Muscle layer of duodenum (tissue), 2 donors: ENCODE data around the gene ATP6V1C2.

Experiments used
- H3K27ac ChIP-seq: one replicate; pipeline ENCODE4 v1.7.0; 2013; ENCODE audit warnings: mild to moderate bottlenecking, low read length
- H3K27me3 ChIP-seq: one replicate; pipeline ENCODE4 v1.7.0; 2013; ENCODE audit warnings: low read depth, mild to moderate bottlenecking, control low read depth, low read length
- H3K36me3 ChIP-seq, 2 donors: one replicate each; pipeline ENCODE4 v1.7.0; 2013; ENCODE audit warnings: low read length in 2 of 2, control low read depth in 1 of 2, mild to moderate bottlenecking in 1 of 2; ENCODE audit not compliant: insufficient read depth in 2 of 2, control insufficient read depth in 1 of 2
- H3K4me1 ChIP-seq, 2 donors: one replicate each; pipeline ENCODE4 v1.7.0; 2013; ENCODE audit warnings: low read length in 2 of 2, mild to moderate bottlenecking in 2 of 2, control low read depth in 1 of 2, moderate library complexity in 1 of 2; ENCODE audit not compliant: insufficient read depth in 2 of 2, control insufficient read depth in 1 of 2
- H3K4me3 ChIP-seq, 2 donors: one replicate each; pipeline ENCODE4 v1.7.0; 2013; ENCODE audit warnings: low read length in 2 of 2, low read depth in 1 of 2, mild to moderate bottlenecking in 1 of 2
- H3K9me3 ChIP-seq, 2 donors: one replicate each; pipeline ENCODE4 v1.7.0; 2013; ENCODE audit warnings: low read length in 2 of 2, control low read depth in 1 of 2, mild to moderate bottlenecking in 1 of 2; ENCODE audit not compliant: control insufficient read depth in 1 of 2
- donor health status: healthy.

The ATP6V1C2 gene

GRCh38 chr2:10706033-10706432, 15.4 kb upstream of the ATP6V1C2 start:
- Histone ChIP-seq H3K27ac (no peak overlapping the region), H3K9me3 (no peaks in the 10 kb centered on the region), H3K4me1 (no peaks in the 10 kb centered on the region), H3K36me3 (no peaks in the 10 kb centered on the region), H3K27me3 (peaks cover 6% of the 10 kb centered on the region), H3K4me3 (no peak overlapping the region)

- Histone ChIP-seq H3K27ac (no peak overlapping the region), H3K4me1 (no peaks in the 10 kb centered on the region), H3K36me3 (no peaks in the 10 kb centered on the region), H3K4me3 (no peak overlapping the region), H3K9me3 (no peaks in the 10 kb centered on the region), H3K27me3 (peaks cover 6% of the 10 kb centered on the region)
These were observed 13.6 kb upstream of the ATP6V1C2 start for GRCh38 chr2:10707831-10708230.

GRCh38 chr2:10709290-10709939, 12.0 kb upstream of the ATP6V1C2 start:
- Histone ChIP-seq H3K27me3 (peaks cover 6% of the 10 kb centered on the region), H3K4me3 (no peak overlapping the region), H3K36me3 (no peaks in the 10 kb centered on the region), H3K27ac (no peak overlapping the region), H3K9me3 (no peaks in the 10 kb centered on the region), H3K4me1 (no peaks in the 10 kb centered on the region)

- H3K4me1 ChIP-seq: no peaks in the 10 kb centered on the region
- H3K9me3 ChIP-seq: no peaks in the 10 kb centered on the region
- H3K4me3 ChIP-seq: no peak overlapping the region
- H3K27me3 ChIP-seq: peaks cover 6% of the 10 kb centered on the region
- H3K36me3 ChIP-seq: no peaks in the 10 kb centered on the region
- H3K27ac ChIP-seq: no peak overlapping the region
These were observed 9.1 kb upstream of the ATP6V1C2 start for GRCh38 chr2:10712185-10712809.

GRCh38 chr2:10716581-10716980, 4.8 kb upstream of the ATP6V1C2 start:
- no peak overlapping the region for H3K27ac ChIP-seq

DNA sequence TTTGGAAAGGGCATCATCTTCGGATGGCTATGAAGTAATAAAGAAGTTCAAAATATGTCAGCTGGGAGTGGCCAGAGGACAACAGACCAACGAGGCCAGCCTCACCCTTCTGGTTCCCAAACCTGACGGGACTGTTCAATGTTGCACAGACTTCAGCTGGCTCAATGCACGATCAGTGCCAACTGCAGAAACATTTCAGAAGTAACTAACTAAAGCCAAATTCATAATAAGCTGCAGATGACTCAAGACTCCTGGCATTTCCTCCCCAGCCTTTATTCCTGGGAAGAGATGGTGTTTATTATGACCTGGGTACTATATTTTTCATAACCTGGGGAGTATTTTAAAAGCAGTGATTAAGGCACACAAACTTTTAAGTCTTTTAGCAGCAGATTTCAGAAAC, 3.8 kb upstream of the ATP6V1C2 start:
- Histone ChIP-seq H3K27me3 (peaks cover 20% of the 10 kb centered on the region), H3K4me3 (no peak overlapping the region), H3K36me3 (no peaks in the 10 kb centered on the region), H3K9me3 (no peaks in the 10 kb centered on the region), H3K4me1 (peaks cover 0 to 15% of the 10 kb centered on the region in 2 donors), H3K27ac (no peak overlapping the region)

More at GRCh38 chr2:10716581-10716980, 4.8 kb upstream of the ATP6V1C2 start:
- peaks cover 0 to 7% of the 10 kb centered on the region in 2 donors for H3K4me1 ChIP-seq
- peaks cover 12% of the 10 kb centered on the region for H3K27me3 ChIP-seq
- no peak overlapping the region for H3K4me3 ChIP-seq
- H3K9me3 ChIP-seq: no peaks in the 10 kb centered on the region
- H3K36me3 ChIP-seq: no peaks in the 10 kb centered on the region

- peaks cover 29% of the 10 kb centered on the region for H3K27me3 ChIP-seq
These were observed 1.1 kb upstream of the ATP6V1C2 start for GRCh38 chr2:10720306-10720705.

DNA sequence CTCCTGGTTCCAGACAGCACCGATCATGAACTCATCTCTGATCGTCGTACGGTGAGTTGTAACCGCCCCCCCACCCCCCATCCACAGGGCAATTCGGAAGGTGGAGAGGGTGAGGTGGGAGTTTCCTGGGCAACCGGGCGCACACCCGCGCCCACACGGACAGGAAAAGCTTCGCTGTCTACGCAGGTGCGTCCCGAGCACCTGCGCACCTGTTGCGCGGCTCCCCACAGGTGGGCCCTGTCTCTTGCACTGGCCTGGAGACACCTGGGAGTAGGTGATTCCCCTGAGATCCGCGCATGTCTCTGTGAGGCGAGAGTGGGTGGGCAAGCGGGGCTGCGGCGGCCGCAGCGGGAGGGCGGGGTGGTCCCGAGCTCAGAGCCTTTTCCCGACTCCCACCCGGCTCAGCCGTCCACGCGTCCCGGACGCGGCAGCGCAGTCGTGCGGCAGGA, 459 bp upstream of the ATP6V1C2 start:
- Histone ChIP-seq H3K9me3 (no peaks in the 10 kb centered on the region), H3K4me3 (peak overlapping the region in 1 of 2 donors; percentile 68), H3K27me3 (peaks cover 29% of the 10 kb centered on the region), H3K4me1 (peaks cover 0 to 15% of the 10 kb centered on the region in 2 donors), H3K27ac (no peak overlapping the region), H3K36me3 (no peaks in the 10 kb centered on the region)

More at GRCh38 chr2:10720306-10720705, 1.1 kb upstream of the ATP6V1C2 start:
- Histone ChIP-seq H3K27ac (no peak overlapping the region), H3K4me3 (no peak overlapping the region), H3K9me3 (no peaks in the 10 kb centered on the region), H3K4me1 (peaks cover 0 to 15% of the 10 kb centered on the region in 2 donors), H3K36me3 (no peaks in the 10 kb centered on the region)

- Histone ChIP-seq H3K27me3 (peaks cover 29% of the 10 kb centered on the region), H3K9me3 (no peaks in the 10 kb centered on the region), H3K4me3 (peak overlapping the region; percentile 26 to 68), H3K4me1 (peaks cover 0 to 15% of the 10 kb centered on the region in 2 donors), H3K36me3 (no peaks in the 10 kb centered on the region), H3K27ac (no peak overlapping the region)
These were observed 909 bp downstream of the ATP6V1C2 start for GRCh38 chr2:10722252-10722825.

DNA sequence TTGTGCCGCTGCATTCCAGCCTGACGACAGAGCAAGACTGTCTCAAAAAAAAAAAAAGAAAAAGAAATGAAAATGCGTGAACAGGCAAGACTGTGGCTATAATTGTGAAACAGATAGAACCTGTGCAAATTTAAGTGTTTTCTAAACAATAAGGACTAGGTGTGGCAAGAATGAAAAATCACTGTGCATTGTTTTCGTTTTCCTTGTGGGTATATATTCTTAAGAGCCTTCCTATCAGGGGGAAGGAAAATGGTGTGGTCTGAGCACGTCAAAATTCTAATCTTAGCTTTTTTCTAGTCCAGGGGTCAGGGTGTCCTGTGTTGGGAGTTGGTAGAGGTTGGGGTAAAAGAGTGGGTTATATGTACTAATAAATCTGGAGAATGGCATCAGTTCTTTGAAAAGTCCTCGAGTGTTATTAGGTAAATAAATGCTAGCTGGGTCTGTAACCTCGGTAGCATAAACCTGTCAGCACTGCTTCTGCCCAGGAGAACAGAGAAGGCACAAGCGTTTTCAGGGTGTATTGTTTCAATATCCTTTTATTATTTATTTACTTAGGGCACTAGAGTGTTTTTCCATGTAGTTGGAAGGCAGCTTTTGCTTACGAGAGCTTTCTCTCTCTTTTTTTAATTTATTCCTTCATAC, 11.6 kb downstream of the ATP6V1C2 start:
- H3K4me3 ChIP-seq: no peak overlapping the region
- H3K9me3 ChIP-seq: no peaks in the 10 kb centered on the region
- no peaks in the 10 kb centered on the region for H3K4me1 ChIP-seq
- no peaks in the 10 kb centered on the region for H3K36me3 ChIP-seq
- H3K27me3 ChIP-seq: no peaks in the 10 kb centered on the region
- H3K27ac ChIP-seq: no peak overlapping the region

- no peak overlapping the region for H3K4me3 ChIP-seq
- no peaks in the 10 kb centered on the region for H3K4me1 ChIP-seq
- no peaks in the 10 kb centered on the region for H3K9me3 ChIP-seq
- H3K36me3 ChIP-seq: no peaks in the 10 kb centered on the region
- no peak overlapping the region for H3K27ac ChIP-seq
- H3K27me3 ChIP-seq: no peaks in the 10 kb centered on the region
These were observed 12.1 kb downstream of the ATP6V1C2 start for GRCh38 chr2:10733566-10733925.
